Activated CD8-positive, alpha-beta memory T cell treated with anti-CD3 and anti-CD28 coated beads, Interleukin-2, amount 50 U/mL, for 1 hour (primary cell): ENCODE measurements around the gene ZCCHC24.

ENCODE experiments used
- DNase-seq: peaks from one replicate; pipeline ENCODE4 v3.0.0-alpha.2; 2020; ENCODE audit errors: extremely low read depth

Gene ZCCHC24

DNA sequence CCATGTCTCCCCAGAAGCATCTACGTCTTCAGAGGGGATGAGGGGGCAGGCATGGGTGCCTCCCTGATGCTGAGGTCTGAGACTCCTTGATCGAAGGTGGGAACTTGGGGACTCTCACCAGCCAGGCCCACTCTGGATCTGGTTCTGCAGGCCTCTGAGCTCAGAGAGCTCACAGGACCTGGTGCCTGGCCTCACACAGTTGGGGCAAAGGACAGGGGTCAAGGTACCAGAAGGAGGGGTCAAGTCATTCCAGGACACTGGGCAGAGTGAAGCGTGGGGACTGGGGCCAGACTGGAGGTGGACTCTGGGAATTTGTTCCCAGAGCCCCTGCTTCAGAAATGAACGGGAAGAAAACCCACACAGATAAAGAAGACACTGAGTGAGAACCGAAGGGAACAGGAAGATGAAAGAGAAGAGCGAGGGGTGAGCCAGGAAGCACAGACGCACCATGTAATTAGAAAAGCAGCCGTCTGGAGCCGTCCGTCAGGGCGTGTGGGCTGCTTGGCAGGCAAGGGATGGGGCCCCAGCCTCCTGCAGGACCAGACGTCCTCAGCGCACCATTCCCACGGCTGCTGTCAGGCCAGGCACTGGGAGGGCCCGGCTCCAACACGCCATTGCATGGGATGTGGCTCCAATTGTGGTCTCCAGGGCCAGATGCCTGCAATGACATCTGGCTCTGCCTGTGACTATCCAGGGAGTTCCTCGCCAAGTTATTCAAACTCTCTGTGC is 47.7 kb downstream of the ZCCHC24 start:
- no peak for DNase-seq

DNA sequence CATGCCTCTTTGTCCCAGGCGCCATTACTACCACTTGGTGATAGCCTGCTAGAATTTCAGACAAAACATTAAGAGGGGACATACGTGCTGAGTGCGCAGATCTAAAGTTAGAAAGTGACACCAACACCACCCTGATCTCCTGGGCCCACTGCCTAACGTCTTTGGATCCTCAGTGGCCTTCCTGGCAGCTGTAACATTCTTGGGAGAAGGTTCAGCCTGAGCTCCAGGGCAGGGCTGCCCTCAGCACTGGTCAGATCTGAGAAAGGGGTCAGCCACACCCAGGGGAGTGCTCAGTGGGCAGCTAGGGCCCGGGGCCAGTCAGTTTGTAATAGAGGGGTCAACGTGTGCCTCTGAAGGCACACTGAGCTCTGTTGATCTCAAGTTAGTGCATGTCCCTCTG is 48.4 kb downstream of the ZCCHC24 start:
- DNase-seq, result no peak

DNA sequence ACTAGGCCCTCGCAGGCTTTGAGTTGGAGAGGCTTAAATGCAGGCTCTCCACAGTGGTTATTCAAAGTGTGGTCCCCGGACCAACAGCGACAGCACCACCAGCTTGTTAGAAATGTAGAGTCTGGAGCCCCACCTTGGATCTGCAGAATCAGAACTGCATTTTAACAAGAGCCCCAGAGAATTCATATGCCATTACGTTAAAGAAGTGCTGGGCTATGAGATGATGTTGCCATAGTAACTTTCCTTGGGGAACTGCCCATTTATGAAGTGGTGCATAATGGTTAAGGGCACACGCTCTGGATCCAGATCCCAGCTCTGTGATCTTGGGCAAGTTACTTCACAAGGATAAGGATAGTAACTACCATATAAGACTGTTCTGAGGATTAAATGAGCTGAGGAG is 48.9 kb downstream of the ZCCHC24 start:
- no peak for DNase-seq

DNA sequence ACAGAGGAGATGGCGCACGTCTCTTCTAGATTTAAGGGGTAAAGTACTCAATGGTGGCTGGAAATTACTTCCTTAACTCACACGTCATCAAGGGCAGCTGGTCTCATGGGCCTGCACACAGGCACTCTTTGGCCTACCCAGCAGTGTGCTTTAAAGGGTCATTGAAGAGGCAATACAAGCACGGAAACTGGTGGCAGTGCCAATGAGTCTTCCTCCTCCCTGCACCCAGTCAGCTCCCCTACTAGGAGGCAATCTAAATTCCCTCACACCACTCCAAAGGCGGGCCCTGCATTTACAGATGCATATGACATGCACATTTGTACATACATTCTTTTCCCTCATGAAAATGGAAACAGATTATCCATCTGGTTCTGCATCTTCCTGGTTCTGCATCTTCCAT is 50.8 kb downstream of the ZCCHC24 start:
- no peak for DNase-seq

DNA sequence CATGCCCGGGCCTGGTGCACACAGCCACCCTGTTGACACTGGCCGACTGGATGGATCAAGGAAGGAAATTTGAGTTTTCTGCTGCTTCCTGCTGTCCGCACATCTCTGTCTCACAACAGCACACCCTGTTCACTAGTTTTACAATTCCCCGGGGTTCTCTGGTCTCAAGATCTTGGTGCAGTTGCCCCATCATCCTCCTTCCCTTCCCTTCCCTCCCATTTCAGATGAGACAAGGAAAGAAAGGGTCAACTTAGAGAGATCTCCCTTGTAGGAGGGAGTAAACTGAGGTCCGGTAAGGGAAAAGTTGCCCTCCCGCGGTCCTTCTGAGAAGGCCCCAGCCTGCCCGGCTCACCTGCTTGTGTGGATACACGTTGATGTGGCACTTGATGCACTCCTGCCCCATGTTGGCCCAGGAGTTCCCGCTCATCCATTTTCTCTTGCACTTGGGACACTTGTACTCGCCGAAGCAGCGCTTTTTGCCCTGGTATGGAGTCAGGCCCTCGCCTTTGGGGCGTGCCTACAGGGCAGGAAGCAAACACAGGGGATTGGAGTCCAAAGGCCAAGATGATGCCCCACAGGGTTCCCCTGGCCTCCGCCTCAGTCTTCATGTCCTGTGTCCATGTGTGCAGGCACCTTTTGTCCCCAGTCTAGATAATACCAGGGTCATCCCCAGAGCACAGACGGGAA is 51.4 kb downstream of the ZCCHC24 start:
- no peak for DNase-seq

DNA sequence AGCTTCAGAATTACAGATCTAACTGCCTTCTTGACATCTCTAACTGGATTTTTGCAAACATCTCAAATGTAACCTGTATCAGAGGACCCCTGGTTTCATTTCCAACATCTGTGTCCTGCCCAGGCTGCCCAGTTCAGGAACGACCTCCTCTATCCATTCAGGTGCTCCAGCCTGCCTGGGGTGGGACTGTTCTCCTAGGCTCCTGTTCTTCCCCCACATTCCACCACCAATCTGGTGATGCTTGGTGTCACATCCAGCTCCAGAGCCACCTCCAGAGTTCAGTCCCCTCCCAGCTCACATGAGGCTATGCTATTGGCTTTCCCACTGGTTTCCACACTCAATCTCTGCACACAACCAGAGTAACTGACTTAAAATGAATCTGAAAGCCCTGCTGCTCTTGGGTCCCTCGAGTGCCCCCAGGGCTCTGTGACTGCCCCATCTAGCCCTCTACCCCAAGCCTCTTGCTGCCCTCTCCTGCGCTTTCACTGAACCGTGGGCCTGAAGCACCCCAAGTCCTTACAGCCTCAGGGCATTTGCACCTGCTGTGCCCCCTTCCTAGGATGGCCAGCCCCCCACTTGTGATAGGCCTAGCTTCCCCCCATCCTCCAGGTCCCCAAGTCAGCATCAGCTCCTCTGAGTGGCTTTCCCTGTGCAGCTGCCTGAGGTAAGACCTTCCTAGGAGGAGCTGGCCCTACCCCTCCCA is 52.1 kb downstream of the ZCCHC24 start:
- DNase-seq, result no peak

DNA sequence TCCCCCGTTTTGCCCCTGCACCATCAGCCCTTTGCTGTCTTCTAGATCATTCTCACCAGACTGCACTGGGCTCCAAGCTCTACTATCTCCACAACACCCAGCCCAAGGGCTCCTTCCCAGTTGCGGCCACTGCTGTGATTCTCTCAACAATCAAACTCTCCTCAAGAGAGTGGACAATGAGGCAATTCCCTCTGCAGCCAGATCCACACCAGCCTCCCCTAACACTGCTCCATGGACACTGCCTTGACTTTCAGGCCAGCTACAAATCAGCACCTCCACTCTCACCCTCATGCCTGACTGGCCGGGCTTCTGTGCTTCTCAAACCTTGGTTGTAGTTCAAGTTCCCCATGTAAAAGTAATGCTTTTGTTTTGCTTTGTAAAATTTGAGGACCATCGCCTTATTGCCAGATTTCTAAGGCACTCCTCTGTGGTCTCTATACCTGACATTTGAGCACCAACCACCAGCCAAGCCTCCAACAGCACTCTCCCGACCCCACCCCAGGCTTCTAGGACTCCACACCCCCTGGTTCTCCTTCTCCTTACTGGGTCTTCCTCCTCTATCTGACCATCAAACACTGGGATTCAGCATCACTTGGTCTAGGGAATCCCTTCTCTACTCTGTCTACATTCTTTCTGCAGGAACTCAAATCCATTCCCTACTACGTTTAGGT is 52.8 kb downstream of the ZCCHC24 start:
- no peak for DNase-seq

DNA sequence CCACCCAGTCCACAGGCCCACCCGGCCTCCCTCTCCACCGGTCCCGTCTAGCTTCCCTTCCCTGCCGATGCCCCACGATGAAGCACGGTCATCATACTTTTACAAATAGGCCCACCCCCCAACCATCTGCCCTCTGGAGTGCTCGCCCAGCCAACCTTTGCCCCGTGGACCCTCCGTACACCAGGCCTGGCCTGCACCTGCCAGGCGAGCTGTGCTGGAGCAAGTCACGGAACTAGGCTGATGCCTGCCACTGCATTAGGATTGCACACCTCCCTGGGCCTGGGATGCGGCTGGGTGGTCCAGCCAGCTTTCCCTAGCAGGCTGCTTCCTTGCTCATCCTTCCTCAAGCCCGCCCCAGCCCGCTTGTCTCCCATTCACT is 53.4 kb downstream of the ZCCHC24 start:
- DNase-seq, result no peak

DNA sequence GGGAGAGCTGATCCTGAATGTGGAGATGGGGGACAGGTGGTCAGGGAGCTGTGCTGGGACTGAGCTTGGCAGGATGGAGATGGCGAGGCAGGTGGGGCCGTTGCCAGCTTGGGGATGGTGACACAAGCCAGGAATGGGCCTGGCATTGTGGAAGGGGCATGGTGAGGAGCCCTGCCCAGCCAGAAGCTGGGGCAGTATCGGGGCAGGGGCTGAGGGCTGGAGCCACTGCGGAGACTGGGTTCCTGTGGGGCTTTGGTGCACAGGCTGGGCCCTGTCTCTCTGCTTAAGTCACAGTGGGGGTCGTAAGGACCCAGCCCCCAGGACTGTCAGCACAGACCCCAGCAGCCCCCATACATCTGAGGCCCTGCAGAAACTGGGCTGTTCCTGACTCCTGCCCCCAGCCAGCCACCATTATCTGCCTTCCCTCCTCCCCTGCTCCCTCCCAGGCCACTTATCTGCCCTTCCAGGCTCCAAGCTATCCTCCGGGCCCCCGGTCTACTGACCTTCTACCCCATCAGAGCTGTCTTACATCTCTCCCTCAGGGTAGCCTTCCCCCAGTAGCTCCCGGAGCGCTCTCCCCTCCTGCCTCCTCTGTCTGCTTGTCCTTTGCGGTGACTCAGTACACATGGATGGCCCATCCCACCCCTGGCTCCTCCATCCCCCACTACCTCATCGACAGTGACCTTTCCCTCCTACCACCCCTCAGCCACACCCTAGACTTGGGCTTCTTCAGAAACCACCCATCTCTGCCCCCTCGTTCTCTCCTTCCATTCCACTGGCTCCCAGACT is 54.0 kb downstream of the ZCCHC24 start:
- no peak for DNase-seq

DNA sequence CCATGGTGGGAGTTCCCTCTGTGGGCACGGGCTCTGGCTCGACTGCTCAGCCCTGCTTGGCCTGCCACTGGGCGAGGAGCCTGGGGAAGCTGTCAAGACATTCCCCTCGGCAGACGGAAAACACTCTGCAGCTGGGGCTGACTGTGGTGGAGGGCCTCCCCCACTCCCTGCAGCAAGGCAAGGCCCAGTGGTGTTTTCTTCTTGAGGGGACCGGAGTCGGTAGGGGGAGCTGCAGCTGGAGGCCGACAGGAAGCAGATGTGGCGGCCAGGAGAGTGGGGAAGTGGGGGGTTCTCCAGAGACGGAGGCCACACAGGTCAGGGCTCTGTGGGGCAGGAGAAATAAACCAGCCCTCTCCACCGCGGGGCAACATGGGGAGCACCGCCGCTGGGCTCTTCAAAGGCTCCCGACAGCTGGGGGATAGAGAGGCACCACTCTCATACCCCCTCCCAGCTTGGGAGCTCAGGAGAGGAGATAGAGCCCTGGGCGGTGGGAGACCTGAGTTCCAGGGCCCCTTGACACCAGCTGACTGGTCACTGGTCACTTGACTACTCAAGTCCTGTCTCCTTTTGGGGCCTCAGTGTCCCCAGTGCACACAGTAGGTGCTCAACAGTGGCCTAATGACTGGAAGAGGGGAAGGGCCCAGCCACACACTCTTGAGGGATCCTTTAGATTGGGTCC is 54.7 kb downstream of the ZCCHC24 start:
- no peak for DNase-seq

DNA sequence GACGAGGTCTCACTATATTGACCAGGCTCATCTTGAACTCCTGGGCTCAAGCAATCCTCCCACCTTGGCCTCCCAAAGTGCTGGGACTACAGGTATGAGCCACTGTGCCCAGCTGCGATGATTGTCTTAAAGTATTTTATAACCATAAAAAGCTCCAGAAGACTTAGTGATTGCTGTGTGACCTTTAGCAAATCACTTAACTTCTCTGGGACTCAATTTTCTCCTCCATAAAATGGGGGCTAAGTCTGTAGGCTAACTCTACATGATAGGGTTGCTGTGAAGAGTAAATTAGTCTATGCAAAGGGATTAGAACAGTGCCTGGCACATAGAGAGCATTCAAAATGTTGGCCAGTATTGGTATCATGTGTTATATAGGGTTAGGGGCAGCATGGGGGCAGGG is 55.4 kb downstream of the ZCCHC24 start:
- no peak for DNase-seq

DNA sequence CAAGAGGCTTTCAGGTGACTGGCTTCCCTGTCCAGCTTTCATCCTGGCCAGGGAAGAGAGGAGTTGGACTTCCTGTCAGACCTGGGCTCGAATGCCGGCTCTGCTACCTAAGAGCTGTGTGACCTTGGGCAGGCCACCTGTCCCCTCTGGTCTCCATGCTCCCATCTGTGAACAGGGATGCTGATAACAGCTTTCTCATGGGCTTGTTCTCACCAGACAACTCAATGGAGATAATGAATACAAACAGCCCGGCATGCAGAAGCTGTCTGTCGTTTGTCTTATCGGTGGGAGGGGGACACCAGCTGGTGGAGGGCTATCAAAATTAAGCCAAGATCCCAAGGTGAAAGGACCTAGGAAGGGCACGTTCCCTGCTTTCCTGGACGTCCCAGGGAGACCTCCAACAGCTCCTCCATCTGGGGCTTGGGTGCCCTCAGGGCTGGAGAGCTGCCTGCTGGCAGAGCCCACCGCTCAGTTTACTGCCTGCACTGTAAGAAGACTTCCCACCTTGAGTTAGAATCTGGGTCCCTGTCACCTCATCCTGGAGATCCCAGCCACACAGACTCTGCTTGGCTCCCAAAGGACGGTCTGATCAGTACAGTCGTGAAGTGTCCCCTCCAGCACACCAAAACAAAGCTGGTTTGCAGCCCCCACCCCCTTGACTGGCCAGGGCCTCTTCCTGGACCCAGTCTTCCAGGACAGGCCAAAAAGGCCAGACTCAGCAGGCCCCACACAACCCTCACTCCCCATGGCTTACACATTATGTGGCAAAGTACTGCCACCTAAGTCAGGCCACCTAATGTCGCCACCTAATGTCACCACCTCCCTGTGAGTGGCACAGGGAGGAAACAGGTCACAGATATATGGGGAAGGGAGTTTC is 57.2 kb downstream of the ZCCHC24 start:
- no peak for DNase-seq

DNA sequence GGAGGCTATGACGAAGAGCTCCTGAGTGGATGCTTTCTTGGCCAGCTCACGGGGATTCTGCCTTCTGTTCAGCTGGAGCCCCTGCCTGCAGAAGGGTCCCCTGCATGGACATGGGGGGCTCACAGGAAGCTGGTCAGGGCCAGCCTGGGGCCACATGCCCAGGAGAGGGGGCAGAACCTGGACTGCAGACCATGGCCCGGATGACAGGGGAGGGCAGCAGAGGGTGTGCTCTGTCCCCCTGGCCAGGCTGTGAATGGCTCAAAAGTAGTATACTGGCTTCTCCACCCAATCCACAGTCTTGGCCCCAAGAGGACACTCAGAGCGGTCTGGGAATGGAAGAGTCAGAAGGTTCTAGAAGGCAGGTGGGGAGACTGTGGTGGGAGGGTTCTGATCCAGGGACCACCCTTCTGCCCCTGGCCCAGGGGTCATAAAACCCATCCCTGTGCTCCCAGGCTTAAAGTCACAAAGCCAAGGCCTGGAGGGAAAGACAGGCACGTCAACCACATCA is 57.9 kb downstream of the ZCCHC24 start:
- no peak for DNase-seq

DNA sequence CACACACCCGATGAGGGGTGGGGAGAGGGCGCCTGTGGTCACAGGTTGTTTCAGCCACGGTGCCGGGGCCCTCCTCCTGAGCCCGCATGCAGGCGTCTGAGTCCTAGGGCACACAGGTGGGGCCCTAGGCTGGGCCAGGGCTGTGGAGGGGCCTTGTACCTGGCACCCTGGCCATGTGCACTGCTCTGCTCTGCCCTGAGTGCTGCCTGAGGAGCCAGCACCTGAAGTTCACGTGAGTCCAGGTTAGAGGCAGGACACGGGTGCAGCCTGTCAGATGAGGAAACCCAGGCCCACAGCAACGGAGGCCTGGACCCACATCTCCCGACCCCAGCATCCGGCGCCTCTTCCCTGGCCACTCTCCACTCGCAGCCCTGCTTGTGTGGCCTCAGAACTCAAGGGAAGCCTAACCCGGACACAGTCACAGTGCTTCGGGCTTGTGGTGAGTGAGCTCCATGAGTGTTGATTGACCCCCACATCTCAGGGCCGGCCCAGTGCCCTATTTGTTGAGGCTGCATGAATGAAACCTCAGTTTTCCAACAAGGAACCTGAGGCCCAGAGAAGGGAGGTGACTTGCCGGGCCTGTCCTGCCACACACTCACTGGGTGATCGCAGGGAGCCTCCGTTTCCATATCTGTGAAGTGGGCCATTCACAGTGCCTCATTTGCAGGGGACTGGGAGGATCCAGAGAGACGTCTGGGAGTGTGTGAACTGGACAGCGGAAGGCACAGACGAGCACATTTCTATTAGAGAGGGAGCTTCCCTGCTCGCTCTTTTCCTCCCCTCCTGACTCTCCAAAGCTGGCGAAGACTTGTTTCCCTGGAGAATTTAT is 58.6 kb downstream of the ZCCHC24 start:
- no peak for DNase-seq

DNA sequence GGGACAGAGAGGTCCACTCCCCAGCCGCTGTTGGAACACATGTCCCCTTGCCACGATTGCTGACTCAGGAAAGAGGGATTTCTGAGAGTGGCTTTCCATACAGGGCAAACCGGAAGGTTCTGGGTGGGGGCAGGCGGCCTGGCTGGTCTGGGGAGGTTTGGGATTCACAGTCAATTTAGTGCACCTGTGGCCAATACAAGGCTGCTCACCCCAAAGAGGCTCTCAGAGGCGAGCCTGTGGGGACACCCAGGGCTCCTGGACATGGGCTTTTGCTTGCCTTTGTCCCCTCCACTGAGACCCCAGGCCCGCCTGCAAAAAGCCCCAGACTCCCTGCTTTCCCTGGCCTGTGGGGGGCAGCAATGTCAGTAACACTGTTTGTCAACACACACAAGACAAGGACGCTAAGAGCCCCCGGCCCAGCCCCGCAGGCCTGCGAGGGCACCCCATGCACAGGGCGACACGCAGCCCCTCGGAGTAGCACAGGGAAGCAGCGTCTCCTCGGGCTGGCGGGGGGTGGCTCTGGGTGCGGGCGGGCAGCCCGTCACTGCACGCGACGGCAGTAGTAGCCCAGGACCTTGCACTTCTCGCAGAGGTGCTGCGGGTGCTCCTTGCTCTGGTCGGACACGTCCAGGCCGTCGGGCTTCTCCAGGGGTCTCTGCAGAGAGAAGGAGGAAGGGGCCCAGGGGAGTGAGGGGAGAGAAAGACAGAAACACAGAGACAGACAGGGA is 59.5 kb downstream of the ZCCHC24 start:
- DNase-seq, result no peak

DNA sequence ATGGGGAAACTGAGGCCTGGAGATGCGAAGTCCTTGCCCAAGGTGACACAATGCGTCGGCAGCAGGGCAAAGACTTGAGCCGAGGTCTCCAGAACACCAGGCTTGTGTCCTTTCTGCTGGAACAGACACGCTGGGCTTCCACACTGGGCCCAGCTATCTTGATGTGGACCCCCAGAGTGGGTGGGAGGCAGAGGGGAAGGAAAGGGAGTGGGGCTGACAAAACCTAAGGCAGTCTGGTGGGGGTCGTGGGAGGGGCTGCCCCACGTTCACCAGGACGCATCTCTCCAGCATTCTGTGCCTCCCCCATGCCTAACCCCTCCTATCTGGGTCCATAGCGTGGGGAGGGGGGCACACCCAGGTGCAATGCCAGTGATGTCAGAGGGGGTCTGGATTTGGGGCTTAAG is 60.0 kb downstream of the ZCCHC24 start:
- DNase-seq, result no peak

DNA sequence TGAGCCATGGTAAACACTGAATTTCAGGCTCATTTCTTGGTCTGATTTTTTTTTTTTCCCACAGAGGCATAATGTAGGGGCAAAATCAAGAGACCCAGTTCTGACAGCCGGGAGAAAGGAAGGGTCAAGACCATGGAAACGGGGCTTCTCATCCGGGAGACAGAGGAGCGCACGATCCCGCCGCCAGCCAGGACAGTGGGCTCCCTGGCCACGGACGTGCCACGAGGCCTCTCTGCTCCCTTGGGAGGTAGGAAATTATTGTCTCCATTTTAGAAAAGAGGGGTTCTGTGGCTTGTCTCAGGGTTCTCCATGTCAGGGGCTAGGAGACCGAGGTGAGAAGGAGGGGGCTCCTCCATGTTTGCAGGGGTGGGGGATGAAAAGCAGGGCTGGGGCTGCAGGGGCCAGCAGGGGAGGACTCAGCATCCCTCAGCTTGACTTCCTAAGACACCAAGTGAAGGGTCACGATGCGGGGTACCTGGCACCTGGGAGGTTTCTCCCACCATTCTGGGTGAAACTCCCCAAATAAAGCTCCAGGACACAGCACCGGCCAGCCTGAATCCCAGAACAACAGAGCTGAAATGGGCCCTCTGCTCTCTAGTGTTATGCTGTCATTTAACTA is 60.5 kb downstream of the ZCCHC24 start:
- no peak for DNase-seq
